Measurements from ENCODE around the gene GMPR. TPM values are rescaled to one million over a fixed set of nuclear protein-coding genes. Genes with fewer than 3 reads are reported as not detected.

The GMPR gene
- total RNA-seq, 2 experiments from 2014 or later: 0.68 to 0.97 TPM

- POLR2A ChIA-PET: interaction anchor here (1.0 to 1.3 kb wide), 2 partner anchors 9 to 441 kb away, joined by 3 read pairs; no protein-coding TSS in a partner anchor
- Mint-ChIP-seq H3K36me3 (peaks cover 5% of the 10 kb centered on the region), H3K27me3 (no peaks in the 10 kb centered on the region), H3K27ac (peak overlapping the region; percentile 84), H3K9me3 (no peaks in the 10 kb centered on the region), H3K4me3 (peak overlapping the region; percentile 50), H3K4me1 (ENCODE audit: low read depth) (peaks cover 88% of the 10 kb centered on the region)
- DNase-seq: no peak
- CTCF ChIA-PET: interaction anchor here (0.8 to 5.1 kb wide), 4 partner anchors 10 to 100 kb away, joined by 3 to 29 read pairs (median 4); no protein-coding TSS in a partner anchor
- intact Hi-C loops (cut with micrococcal nuclease): loop anchor here (1.0 to 10.0 kb wide), 8 partner anchors 93 to 1586 kb away; no protein-coding TSS in a partner anchor
These were observed 82.3 kb downstream of the GMPR start for GRCh38 chr6:16320533-16321340.

- DNase-seq: no peak
- Mint-ChIP-seq H3K27ac (peak overlapping the region; percentile 84), H3K4me1 (ENCODE audit: low read depth) (peaks cover 83% of the 10 kb centered on the region), H3K4me3 (no peak overlapping the region), H3K27me3 (no peaks in the 10 kb centered on the region), H3K36me3 (peaks cover 11% of the 10 kb centered on the region), H3K9me3 (no peaks in the 10 kb centered on the region)
- ChIA-PET POLR2A (no interaction called here), CTCF (interaction anchor here (5.1 kb wide), 1 partner anchor 11 kb away, joined by 29 read pairs; no protein-coding TSS in a partner anchor)
- intact Hi-C loops (cut with micrococcal nuclease): loop anchor here (2.0 to 10.0 kb wide), 6 partner anchors 191 to 1587 kb away; no protein-coding TSS in a partner anchor
These were observed 82.9 kb downstream of the GMPR start for GRCh38 chr6:16321341-16321710.

- Mint-ChIP-seq H3K27me3 (no peaks in the 10 kb centered on the region), H3K27ac (peak overlapping the region; percentile 91), H3K4me3 (no peak overlapping the region), H3K9me3 (no peaks in the 10 kb centered on the region), H3K36me3 (peaks cover 16% of the 10 kb centered on the region), H3K4me1 (ENCODE audit: low read depth) (peaks cover 82% of the 10 kb centered on the region)
- CTCF ChIA-PET: interaction anchor here (5.1 kb wide), 1 partner anchor 11 kb away, joined by 29 read pairs; no protein-coding TSS in a partner anchor
- intact Hi-C loops (cut with micrococcal nuclease): loop anchor here (1.0 to 10.0 kb wide), 11 partner anchors 9 to 1587 kb away; partner anchors contain the start of gene ATXN1
- POLR2A ChIA-PET: no interaction called here
- no peak for DNase-seq
These were observed 83.4 kb downstream of the GMPR start for GRCh38 chr6:16321826-16322225.

GRCh38 chr6:16322666-16323312 lies 84.4 kb downstream of the GMPR start:
- ChIA-PET CTCF (interaction anchor here (0.8 to 5.1 kb wide), 6 partner anchors 10 to 642 kb away, joined by 3 to 29 read pairs (median 3); no protein-coding TSS in a partner anchor), POLR2A (interaction anchor here (0.7 to 1.2 kb wide), 3 partner anchors 391 to 440 kb away, joined by 3 to 5 read pairs (median 3); partner anchors contain the start of gene ATXN1)
- peak overlapping the region; percentile 91 for H3K27ac Mint-ChIP-seq
- peaks cover 20% of the 10 kb centered on the region for H3K36me3 Mint-ChIP-seq
- peak; percentile 89 for DNase-seq
- H3K27me3 Mint-ChIP-seq: no peaks in the 10 kb centered on the region
- no peaks in the 10 kb centered on the region for H3K9me3 Mint-ChIP-seq
- H3K4me1 Mint-ChIP-seq (ENCODE audit: low read depth): peaks cover 72% of the 10 kb centered on the region
- H3K4me3 Mint-ChIP-seq: peak overlapping the region; percentile 44
- intact Hi-C loops (cut with micrococcal nuclease): loop anchor here (1.0 to 10.0 kb wide), 10 partner anchors 9 to 1588 kb away; partner anchors contain the start of gene ATXN1

DNA sequence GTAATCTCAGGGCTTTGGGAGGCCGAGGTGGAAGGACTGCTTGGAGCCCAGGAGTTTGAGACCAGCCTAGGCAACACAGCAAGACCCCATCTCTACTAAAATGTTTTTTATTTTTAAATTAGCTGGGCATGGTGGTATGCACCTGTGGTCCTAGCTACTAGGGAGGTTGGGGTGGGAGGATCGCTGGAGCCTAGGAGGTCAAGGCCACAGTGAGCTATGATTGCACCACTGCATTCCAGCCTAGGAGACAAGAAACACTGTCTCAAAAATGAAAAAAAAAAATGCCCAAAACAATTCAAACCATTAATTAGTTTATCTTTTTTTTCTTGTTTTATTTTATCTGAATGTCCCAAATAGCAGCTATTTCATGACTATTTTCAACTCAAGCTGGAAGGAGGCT lies 85.8 kb downstream of the GMPR start:
- Mint-ChIP-seq H3K27me3 (no peaks in the 10 kb centered on the region), H3K27ac (peak overlapping the region; percentile 28), H3K4me1 (ENCODE audit: low read depth) (peaks cover 58% of the 10 kb centered on the region), H3K36me3 (peaks cover 23% of the 10 kb centered on the region), H3K9me3 (no peaks in the 10 kb centered on the region), H3K4me3 (no peak overlapping the region)
- intact Hi-C loops (cut with micrococcal nuclease): loop anchor here (5.0 to 10.0 kb wide), 5 partner anchors 278 to 1589 kb away; no protein-coding TSS in a partner anchor
- no peak for DNase-seq
- CTCF ChIA-PET: interaction anchor here (0.6 to 5.1 kb wide), 8 partner anchors 9 to 641 kb away, joined by 3 to 29 read pairs (median 3); no protein-coding TSS in a partner anchor
- POLR2A ChIA-PET: no interaction called here

- intact Hi-C loops (cut with micrococcal nuclease): loop anchor here (5.0 to 10.0 kb wide), 5 partner anchors 278 to 1590 kb away; no protein-coding TSS in a partner anchor
- Mint-ChIP-seq H3K4me3 (no peak overlapping the region), H3K9me3 (no peaks in the 10 kb centered on the region), H3K27ac (peak overlapping the region; percentile 28), H3K27me3 (no peaks in the 10 kb centered on the region), H3K4me1 (ENCODE audit: low read depth) (peaks cover 54% of the 10 kb centered on the region), H3K36me3 (peaks cover 23% of the 10 kb centered on the region)
- DNase-seq: no peak
- POLR2A ChIA-PET: no interaction called here
- CTCF ChIA-PET: interaction anchor here (0.6 to 5.1 kb wide), 9 partner anchors 8 to 640 kb away, joined by 3 to 29 read pairs (median 3); no protein-coding TSS in a partner anchor
These were observed 86.3 kb downstream of the GMPR start for GRCh38 chr6:16324606-16325225.

- DNase-seq: no peak
- H3K27me3 Mint-ChIP-seq: no peaks in the 10 kb centered on the region
- intact Hi-C loops (cut with micrococcal nuclease): loop anchor here (10.0 kb wide), 1 partner anchor 1592 kb away; no protein-coding TSS in a partner anchor
- no peaks in the 10 kb centered on the region for H3K9me3 Mint-ChIP-seq
- H3K36me3 Mint-ChIP-seq: peaks cover 23% of the 10 kb centered on the region
- ChIA-PET CTCF (no interaction called here), POLR2A (no interaction called here)
- H3K4me3 Mint-ChIP-seq: no peak overlapping the region
- no peak overlapping the region for H3K27ac Mint-ChIP-seq
- peaks cover 36% of the 10 kb centered on the region for H3K4me1 Mint-ChIP-seq (ENCODE audit: low read depth)
These were observed 88.1 kb downstream of the GMPR start for GRCh38 chr6:16326531-16326930.

DNA sequence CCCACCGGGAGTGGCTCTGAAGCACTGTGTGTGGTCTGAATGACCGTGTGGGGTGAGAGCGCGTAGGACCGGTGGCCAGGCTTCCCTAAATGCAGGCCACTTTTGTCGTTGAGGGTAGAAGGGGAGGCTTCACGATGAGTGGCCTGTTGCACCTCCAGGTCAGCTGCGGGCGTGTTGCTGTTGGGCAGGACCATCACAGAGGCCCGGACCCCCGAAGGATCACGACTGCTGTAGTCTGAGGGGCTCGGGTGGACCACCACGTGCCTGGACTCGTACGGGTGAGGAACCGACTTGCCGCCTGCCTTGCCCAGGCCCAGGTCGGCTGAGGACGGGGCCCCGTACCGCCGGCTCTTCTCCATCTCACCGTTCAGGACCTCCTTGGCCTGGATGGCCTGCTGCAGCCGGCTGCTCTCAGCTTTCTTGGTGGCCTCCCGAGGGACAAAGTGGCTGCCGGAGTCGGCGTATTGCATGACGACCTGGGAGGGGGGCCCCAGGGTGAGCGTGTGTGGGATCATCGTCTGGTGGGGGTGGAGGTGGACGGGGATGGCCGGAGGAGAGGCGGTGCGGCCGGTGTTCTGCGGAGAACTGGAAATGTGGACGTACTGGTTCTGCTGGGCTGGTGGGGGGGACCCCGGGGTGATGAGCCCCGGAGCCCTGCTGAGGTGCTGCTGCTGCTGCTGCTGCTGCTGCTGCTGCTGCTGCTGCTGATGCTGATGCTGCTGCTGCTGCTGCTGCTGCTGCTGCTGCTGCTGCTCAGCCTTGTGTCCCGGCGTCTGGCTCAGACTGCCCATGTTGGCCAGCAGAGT lies 88.8 kb downstream of the GMPR start:
- ChIA-PET CTCF (interaction anchor here (2.9 kb wide), 1 partner anchor 9 kb away, joined by 9 read pairs; no protein-coding TSS in a partner anchor), POLR2A (no interaction called here)
- Mint-ChIP-seq H3K4me1 (ENCODE audit: low read depth) (peaks cover 29% of the 10 kb centered on the region), H3K27me3 (no peaks in the 10 kb centered on the region), H3K9me3 (no peaks in the 10 kb centered on the region), H3K4me3 (no peak overlapping the region), H3K36me3 (peaks cover 23% of the 10 kb centered on the region), H3K27ac (no peak overlapping the region)
- intact Hi-C loops (cut with micrococcal nuclease): loop anchor here (10.0 kb wide), 1 partner anchor 1592 kb away; no protein-coding TSS in a partner anchor
- no peak for DNase-seq

DNA sequence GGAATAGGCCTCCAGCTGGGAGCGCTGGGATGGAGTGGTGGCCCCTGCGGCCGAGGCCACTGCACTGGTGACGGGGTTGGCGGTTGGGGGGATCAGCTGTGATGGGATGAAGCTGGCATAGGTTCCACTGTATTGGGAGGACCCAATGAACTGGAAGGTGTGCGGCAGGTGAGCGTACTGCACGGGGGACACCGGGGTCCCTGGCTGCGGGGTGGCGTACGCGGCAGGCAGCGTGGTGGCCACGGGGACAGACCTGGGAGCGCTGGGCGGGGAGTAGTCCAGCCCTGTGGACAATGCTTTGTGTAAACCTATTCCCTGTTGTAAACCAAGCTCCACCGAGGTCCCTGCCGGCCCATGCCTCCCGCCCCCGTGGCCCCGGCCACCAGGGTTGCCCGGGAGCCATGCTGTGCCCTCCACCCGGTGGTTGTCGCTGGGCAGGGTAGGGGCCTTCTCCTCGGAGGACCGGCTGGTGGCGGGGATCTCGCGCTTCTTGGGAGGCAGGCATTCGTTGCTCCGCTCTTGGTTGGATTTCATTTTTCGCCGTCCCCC lies 89.5 kb downstream of the GMPR start:
- Mint-ChIP-seq H3K4me3 (no peak overlapping the region), H3K9me3 (no peaks in the 10 kb centered on the region), H3K27ac (no peak overlapping the region), H3K27me3 (no peaks in the 10 kb centered on the region), H3K36me3 (peaks cover 23% of the 10 kb centered on the region), H3K4me1 (ENCODE audit: low read depth) (peaks cover 23% of the 10 kb centered on the region)
- CTCF ChIA-PET: interaction anchor here (0.7 to 2.9 kb wide), 3 partner anchors 10 to 97 kb away, joined by 3 to 9 read pairs (median 6); no protein-coding TSS in a partner anchor
- no peak for DNase-seq
- POLR2A ChIA-PET: no interaction called here
- intact Hi-C loops (cut with micrococcal nuclease): loop anchor here (10.0 kb wide), 1 partner anchor 1593 kb away; no protein-coding TSS in a partner anchor

GRCh38 chr6:16329233-16329632 lies 90.8 kb downstream of the GMPR start:
- peaks cover 23% of the 10 kb centered on the region for H3K36me3 Mint-ChIP-seq
- intact Hi-C loops (cut with micrococcal nuclease): loop anchor here (10.0 kb wide), 1 partner anchor 1594 kb away; no protein-coding TSS in a partner anchor
- peaks cover 17% of the 10 kb centered on the region for H3K4me1 Mint-ChIP-seq (ENCODE audit: low read depth)
- no peak overlapping the region for H3K4me3 Mint-ChIP-seq
- H3K27me3 Mint-ChIP-seq: no peaks in the 10 kb centered on the region
- POLR2A ChIA-PET: no interaction called here
- DNase-seq: no peak
- no peaks in the 10 kb centered on the region for H3K9me3 Mint-ChIP-seq
- no peak overlapping the region for H3K27ac Mint-ChIP-seq
- CTCF ChIA-PET: interaction anchor here (0.8 to 2.9 kb wide), 4 partner anchors 11 to 80 kb away, joined by 3 to 9 read pairs (median 4); no protein-coding TSS in a partner anchor

Data from activated CD4-positive, alpha-beta memory T cell treated with anti-CD3 and anti-CD28 coated beads for 36 hours (primary cell).